GM19467 (cell line): Measurements from ENCODE around the gene HOXD3.

ENCODE experiments used
- ATAC-seq: cut with Tn5 transposase; IDR thresholded peaks from one replicate; pipeline ENCODE4 v1.9.1; 2021; ENCODE audit warnings: mild to moderate bottlenecking, moderate library complexity; ENCODE audit not compliant: unreplicated experiment

HOXD3 gene

DNA sequence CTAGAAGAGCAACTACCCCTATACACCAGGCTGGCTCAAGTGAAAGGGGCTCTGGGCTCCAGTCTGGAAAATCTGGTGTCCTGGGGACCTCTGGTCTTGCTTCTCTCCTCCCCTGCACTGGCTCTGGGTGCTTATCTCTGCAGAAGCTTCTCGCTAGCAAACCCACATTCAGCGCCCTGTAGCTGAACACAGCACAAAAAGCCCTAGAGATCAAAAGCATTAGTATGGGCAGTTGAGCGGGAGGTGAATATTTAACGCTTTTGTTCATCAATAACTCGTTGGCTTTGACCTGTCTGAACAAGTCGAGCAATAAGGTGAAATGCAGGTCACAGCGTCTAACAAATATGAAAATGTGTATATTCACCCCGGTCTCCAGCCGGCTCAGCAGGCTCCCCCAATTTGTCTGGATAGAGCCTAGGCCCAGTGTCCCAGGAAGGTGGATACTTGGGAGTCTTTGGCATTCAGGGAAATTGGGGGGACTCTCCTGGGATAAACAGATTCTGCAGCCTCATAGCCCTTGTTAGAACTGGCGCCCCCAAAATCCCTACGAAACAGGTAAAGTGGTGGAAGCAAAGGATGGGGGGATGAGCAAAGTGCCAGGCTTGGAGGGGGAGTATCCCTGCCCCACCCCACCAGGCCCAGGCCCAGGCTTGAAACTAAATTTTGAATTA lies 8.2 kb upstream of the HOXD3 start:
- no peak for ATAC-seq

DNA sequence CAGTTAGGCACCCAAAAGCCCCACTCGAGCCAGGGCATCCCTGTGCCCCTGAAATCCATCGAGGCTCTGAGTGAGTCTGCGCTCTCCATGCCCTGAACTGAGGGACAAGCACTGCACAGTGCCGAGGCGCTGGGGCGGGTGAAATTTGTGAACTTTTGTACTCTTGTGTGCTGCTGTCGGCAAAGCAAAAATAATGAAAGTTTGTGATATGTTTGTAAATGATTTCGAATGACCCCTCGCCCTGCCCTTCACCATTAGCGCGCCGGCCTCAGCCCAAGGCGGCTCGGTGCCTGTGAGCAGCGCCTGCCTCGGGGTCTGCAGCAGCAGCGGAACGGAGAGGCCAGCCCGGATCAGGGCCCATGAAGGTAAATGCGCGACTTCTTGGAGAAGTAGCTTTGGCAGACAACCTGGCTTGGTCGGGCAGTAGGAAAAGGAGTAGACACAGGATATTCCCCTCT lies 7.6 kb upstream of the HOXD3 start:
- ATAC-seq: no peak

DNA sequence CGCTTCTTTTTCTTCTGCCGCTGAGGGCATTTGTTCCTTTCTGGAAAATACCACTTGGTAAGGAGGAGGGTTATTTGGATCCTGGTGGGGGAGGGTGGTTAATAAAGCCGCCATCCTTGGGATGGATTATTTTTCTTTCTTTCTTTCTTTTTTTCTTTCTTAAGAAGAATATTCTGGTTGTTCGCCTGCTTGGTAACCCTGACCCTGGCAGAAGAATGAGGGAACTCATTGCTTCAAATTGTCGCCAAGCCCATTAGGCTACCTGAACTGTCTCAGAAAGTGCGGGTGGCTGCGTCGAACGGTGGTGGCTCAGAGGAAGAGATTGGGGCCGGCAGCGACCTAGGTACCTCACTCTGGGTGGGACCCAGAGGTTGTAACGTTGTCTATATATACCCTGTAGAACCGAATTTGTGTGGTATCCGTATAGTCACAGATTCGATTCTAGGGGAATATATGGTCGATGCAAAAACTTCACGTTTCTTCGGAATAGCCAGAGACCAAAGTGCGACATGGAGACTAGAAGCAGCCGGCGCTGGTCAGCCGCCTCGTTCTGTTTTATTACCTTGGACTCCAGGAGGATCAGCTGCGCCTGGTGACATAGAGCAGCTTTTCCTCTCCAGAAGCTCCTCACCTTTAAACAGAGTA lies 7.0 kb upstream of the HOXD3 start:
- ATAC-seq: no peak

DNA sequence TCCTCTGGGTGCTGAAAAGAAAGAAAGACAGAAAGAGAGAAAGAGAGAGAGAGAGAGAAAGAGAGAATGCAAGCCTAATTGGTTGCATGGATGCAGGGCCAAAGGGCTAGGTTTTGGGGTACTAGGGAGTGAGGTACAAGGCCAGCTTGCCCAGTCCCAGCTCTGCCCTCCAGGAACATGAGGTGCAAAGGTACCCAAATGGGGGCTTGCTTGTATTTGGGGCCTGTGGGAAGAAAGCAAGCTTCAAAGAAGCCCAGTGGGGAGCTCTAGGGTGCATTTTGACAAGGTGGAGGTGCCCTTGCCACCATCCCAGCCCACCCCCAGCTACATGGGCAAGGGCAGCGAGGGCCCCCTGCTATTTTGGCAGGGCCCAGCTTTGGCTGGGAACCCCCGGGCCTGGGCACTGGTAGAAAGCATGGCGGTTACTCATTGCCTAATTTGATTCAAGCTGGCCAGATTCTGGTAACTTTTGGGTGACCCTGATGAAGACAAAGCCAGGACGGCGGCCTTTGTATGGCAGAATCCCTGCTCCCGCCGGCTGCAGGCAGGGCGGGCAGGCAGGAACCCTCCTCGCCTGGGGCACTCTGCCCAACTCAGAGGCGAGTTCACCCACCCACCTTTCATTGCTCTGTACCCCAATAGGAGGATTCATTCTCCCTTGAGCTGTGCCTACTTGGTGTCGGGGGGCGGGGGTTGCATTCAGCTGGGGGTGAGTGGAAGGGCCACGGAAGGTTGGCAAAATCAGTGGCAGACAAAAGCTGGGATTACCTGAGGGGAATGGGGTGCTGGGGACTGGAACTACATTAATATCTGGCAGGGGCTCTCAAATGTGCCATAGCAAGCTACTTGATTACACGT lies 6.3 kb upstream of the HOXD3 start:
- no peak for ATAC-seq

DNA sequence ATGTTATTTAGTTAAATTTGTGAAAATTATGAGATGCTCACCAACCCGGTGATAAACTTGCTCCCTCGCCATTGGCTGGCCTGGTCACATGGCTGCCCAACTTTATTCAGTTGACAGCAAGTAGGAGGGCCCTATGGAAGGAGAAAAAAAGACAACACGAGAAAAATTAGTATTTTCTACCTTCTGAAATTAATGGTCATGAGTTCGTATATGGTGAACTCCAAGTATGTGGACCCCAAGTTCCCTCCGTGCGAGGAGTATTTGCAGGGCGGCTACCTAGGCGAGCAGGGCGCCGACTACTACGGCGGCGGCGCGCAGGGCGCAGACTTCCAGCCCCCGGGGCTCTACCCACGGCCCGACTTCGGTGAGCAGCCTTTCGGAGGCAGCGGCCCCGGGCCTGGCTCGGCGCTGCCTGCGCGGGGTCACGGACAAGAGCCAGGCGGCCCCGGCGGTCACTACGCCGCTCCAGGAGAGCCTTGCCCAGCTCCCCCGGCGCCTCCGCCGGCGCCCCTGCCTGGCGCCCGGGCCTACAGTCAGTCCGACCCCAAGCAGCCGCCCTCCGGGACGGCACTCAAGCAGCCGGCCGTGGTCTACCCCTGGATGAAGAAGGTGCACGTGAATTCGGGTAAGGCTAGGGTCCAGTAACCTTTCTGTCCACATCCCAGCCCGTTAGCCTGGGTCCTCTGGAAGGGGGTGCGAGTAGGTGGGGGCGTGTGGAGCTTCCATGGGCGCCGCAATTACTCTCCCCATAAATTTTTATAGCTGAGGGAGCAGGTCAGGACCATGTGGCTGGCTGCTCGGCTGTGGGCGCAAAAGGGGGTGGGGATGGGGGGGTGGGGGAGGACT lies 5.4 kb upstream of the HOXD3 start, which contains the start of gene HOXD4:
TSS of gene HOXD4 (plus strand) at position 109 of the 846 bp plus-strand sequence. CDS start at position 193, 84 bp downstream.
- ATAC-seq: no peak

DNA sequence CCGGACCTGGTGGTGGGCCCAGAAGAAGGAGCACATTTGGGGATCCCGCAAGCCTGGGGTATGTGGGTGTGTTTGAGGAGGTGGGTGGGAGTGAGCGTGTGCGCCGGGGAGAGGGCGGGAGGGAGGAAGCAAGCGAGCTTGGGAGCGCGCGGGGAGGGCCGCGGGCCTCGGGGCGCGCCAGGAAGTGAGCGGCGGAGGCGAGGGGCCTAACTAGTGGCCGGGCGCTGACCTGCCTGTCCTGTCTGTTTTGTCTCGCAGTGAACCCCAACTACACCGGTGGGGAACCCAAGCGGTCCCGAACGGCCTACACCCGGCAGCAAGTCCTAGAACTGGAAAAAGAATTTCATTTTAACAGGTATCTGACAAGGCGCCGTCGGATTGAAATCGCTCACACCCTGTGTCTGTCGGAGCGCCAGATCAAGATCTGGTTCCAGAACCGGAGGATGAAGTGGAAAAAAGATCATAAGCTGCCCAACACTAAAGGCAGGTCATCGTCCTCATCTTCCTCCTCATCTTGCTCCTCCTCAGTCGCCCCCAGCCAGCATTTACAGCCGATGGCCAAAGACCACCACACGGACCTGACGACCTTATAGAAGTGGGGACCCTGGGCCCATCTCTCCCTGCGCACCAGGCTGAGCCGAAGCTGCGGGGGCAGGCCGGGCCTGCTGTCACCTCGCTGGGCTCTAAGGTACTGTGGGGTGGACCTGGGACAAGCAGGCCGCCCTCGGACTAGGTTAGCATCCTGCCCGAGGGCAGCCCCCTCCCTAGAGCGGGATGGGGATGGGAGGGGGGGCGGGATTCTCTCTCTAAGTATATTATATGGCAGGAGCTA lies 4.5 kb upstream of the HOXD3 start:
- ATAC-seq: no peak

DNA sequence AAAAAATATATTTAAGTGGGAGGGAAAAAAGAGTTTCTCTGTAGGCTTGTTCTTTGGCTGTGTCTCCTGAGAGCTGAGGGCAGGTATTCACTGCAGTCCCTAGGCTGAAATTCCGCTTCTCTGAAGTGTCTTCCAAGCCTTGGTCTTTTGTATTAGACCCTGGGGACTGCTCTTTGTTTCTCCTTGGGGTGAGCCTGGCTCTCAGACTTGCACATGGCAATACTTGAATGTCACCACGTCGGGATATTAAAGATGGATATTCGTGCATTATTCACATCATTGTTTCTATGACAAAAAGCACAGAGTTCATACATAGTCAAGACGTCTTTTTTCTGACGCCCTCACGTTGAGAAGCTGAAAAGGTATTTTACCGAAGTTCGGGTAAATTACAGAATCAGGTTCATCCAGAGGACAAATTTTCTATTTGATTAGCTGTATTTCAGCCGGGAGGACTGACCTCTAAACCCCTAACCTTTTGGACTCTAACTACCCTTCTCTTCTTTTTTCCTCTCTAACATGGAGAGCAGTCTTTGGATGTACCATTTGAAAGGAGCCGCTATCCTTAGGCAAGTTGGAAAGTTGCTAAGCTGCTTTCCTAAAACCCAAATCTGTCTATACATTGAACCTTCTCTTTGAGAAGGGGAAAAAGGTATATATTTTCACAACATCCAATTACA lies 2.4 kb upstream of the HOXD3 start:
- ATAC-seq: no peak

DNA sequence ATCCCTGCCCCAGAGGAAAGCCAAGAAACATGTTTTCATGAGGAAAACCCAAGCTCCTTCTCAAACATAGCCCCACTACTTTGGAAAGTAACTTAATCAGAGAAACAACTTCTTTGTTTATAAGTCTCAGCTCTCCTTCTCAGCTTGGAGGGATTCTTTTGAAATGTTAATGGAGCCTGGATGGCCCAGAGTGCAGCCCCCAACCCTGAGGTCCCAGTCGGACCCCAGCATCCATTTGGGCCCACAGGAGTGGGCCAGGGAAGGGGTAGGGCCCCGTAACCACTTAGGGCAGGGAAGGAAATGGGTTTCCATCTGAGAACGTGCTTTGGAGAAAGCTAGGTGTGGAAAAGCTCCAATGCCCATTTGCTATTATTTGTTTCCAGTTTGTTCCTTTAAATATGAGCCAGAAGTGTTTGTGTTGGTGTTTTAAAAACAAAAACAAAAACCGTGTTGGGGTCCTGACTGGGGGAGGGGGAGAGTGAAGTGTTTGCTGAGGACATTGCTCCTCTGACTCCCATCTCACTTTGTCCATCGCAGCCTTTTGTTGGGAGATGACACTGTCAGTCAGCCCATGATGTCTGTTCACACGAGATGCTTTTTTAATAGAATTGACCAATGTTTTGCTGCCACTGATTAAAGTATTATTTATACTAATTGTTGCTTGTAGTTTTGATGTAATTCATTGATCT lies 1.6 kb upstream of the HOXD3 start:
- ATAC-seq: no peak

DNA sequence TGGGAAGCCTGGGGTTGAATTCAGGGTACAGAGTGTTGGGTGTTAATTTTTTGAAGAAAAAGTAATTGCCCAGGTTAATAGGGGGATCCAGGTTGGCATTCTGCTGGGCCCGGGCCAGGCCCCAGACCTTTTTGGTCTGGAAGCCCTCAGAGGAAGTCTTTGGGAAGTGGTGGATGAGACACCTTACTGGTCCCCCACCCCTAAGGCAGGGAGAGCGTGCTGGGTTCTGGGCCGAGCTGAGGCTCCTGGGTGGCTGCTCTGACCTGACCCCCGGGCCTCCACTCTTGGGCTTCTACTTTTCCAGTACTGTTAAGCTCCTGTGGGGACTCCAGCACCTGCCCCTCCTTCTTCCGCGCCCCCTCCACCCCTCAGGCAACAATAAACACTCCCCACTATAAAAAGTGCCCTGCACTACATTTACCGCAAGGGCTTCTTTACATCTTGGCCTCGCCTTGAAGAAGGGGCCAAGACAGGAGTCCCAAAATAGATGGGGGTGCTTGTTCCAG lies 753 bp upstream of the HOXD3 start:
- no peak for ATAC-seq

DNA sequence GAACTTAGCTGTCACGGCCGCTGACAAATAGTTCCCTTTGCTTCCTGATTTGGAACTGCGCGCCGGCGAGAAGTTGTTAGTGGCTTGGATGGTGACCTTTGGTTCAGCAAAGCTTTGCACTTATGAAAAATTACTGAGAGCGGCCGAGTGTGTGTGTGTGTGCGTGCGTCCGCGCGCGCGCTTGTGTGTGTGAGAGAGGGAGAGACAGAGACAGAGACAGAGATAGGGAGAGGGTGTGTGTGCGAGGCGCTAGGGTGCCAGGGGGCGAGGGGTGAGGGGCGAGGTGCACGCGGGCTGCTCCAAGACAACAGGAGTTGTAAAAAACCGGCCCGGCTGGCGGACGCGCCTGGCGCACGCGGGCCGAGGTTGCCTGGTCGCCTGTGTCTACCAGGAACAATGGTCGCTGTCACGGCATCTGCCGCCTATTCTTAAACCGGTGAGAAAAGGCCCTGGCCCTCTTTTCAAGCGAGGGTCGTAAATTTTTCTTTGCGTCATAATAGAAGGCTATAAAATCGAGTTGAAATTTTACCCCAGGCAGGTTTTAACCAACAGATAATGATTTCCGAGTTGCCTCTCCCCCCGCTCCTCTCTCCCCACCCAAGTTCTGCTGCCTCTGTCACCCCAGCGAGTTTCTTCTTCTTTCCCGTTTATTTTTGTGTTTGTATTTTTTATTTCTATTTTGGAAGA lies 535 bp downstream of the HOXD3 start:
- ATAC-seq: no peak

DNA sequence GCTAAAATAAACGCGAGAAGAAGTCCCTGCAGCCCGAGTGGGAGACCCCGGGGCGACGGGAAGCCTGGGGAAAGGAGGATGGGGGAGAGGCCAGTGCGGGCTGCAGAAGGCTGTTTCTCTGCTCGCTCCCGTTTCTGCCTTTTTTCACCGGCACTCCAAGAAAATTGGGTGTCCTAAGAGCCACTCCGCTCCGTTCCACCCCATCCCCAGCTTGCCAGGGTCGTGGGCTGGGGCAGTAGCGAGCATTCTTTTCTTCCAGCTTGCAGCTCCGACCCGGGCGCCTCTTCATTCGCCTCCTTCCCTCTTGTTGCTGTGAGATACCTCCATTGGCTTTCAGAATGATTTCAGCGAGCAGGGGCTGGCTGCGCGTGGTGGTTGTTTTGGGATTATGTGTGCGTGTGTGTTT lies 1.1 kb downstream of the HOXD3 start:
- no peak for ATAC-seq

DNA sequence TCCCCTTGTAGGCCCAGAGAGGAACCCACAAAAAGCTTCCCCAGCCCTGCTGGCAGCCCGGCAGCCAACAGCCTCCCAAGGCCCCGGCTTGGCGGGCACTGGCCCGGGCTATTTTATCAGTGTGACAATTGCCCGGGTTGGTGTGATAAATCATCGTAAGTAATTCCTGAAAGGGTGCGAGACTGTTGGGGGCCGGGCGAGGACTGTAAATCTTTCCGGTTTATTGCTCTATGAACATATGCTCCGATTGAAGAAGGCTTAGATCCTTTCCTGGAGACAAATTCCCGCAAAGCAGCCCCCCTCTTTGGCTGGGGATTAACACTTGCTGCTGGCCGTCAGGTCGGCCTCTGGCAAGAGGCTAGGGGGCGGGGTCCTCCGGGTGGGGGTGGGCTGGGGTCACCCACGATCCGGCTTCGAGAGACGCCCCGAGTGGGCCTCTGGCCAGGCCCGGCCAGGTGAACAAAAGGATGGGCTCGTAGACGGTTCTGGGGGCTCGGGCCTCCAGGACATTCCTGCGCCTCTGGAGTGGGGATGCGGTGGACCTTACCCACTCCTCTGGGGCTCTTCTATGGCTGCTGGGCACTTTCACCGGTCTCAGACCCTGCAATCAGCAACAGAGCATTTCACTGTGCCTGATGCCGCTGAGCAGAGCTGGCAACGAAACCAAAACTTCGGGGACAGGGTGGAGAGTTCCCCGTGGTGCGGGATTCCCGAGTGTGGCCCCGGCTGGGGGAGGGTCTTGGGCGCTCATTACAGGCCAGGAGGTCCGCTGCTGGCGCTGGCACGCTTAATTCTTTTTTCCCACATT lies 2.0 kb downstream of the HOXD3 start:
- no peak for ATAC-seq

DNA sequence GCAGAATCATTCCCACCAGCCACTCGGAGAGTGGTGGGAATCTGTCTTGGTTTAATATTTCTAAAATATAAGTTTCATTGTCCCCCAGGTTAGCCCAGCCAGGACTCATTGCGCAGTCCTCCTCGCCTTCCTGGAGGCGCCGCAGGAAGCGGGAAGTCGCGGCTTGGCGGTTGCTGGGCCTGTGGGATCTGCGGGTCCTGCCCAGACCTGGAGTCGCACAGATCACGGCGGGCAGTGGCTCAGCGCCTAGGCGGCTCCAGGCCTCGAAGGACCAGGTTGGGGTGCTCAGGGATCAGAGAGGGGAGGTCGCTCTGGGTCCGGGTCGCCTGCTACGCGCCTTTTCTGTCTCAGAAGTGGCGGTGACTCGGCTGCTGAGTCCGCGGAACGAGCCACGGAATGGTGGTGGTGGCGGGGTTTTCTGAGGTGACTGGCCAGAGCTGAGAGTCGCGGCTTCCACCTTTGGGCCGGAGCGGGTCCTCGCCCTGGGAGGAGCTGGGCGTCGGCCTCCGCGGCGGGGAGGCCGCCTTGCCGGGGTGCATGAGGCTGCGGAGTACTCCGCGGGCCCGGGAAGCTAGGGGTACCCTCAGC lies 2.6 kb downstream of the HOXD3 start:
- no peak for ATAC-seq

DNA sequence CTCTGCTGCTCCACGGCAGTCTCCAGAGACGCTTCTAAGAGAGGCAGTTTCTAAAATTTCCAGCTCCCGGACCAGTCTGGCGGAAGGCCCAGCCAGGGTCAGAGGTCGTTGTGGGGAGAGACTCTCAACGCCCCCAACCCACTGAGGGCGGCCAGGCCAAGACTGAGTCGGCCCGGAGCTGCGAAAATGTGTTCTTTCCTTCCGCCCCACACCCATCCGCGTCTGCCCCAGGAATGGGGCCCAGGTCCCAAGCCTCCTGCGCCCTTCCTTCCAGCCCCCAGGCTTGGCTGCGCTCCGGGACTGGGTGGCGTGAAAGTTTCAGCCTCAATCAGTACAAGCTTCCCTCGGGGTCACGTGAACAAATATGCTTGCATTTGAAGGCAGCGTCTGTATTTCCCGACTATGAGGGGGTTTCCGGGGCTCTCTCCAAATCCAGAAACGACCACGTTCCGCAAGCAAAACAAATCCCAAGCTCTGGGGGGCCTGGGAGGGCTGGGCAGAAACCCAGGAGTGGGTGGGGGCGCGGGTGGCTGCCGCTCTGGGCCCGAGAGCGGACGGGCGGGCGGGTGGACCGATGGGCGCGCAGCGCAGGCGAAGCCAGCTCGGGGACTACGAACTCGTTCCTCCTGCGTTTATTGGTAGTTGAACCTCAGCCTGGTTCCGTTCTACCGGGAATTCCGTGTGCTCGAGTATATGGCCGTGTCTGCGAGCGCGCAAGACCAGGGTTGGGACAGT lies 3.3 kb downstream of the HOXD3 start:
- ATAC-seq: no peak

DNA sequence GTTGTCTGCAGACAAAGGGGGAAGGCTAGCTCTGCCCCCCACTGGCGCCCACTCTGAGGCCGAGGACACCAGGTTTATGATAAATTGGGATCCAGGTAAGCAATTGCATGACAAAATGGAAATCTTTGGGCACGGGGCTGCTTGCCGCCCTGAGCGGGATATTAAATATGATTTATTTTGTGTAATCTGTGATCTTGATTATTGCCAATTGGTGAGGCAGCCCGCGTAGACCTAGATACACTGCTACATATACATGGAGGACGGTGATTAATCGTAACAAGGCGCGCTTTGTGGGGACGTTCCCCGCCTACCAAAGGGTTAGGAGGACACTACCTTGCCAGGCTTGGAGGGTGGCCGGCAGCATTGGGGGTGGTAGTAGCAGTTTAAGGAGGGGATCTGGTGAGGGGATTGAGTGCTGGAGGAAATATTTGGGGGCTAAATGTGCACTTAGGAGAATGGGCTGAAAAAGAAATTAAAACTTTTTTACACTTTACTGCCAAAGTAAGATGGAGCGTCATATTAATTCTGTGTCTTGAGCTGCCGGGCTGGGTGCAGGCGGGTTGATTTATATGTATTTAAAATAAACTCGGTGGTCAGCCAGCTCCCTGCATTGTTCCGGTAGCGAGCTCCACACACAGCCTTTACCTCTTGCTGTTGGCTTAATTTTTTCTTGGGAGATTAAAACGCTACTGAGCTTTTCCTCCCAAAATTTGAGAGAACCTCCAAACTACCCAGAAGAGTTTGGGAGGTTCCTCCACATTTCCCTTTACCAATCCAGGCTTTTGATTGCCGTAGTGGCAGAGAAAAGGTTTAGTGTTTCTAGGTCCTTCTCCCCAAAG lies 4.1 kb downstream of the HOXD3 start:
- ATAC-seq: no peak
